Measurements from ENCODE around the gene CACNA1A.

DNA sequence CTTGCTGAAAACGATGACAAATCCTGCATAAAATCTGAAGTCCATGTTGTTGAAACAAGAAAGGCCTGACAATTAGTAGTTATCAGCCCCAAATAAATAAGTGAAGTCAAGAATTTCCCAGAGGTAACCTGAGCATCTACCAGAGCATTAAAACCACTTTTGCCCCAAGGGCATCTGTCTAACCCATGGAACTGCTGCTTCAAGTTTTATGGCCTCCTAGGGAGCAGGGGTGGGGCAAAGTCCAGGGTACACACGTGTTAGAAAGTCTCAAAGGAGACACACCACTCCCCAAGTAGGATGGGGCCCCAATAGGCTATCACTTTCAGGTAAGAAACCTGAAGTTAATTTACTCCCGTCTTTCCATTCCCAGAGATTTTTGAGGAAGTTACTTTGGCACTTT lies 81.1 kb downstream of the CACNA1A start:
- TF ChIP-seq, protein P1, sequence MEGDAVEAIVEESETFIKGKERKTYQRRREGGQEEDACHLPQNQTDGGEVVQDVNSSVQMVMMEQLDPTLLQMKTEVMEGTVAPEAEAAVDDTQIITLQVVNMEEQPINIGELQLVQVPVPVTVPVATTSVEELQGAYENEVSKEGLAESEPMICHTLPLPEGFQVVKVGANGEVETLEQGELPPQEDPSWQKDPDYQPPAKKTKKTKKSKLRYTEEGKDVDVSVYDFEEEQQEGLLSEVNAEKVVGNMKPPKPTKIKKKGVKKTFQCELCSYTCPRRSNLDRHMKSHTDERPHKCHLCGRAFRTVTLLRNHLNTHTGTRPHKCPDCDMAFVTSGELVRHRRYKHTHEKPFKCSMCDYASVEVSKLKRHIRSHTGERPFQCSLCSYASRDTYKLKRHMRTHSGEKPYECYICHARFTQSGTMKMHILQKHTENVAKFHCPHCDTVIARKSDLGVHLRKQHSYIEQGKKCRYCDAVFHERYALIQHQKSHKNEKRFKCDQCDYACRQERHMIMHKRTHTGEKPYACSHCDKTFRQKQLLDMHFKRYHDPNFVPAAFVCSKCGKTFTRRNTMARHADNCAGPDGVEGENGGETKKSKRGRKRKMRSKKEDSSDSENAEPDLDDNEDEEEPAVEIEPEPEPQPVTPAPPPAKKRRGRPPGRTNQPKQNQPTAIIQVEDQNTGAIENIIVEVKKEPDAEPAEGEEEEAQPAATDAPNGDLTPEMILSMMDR (optimal IDR thresholded peaks at IDR 0.05 in 1 of 3, IDR thresholded peaks at IDR 0.05 in 1 of 3, conservative IDR thresholded peaks at IDR 0.05 in 1 of 3; ENCODE audit: extremely low read depth in 1 of 3, insufficient read depth in 2 of 3, low read length in 3 of 3) = no peak
- no peak for TF ChIP-seq EZH2 (IDR thresholded peaks at IDR 0.05; ENCODE audit: low read length)

Measured in keratinocyte (primary cell).